Common myeloid progenitor, CD34-positive (primary cell): ENCODE results near the gene FANCI.

Experiments used
- CTCF ChIA-PET: fragments of 350-600 bp; sonication (Branson Sonifier 250); formaldehyde crosslinking; loops from one replicate; lab custom pipeline; 2021; ENCODE audit warnings: antibody characterized with exemption; lab: Charles Lee
- POLR2A ChIA-PET: fragments of 350-600 bp; sonication (Branson Sonifier 250); formaldehyde crosslinking; loops from one replicate; lab custom pipeline; 2021; ENCODE audit warnings: antibody characterized with exemption; lab: Charles Lee
- DNase-seq, 3 donors: peaks; one replicate each; pipeline versions ENCODE4 v3.0.0 to v3.0.0-alpha.2; 2013
- H3K27ac ChIP-seq, 2 experiments: 1 replicate in 1 of 2; 2 replicates in 1 of 2; pipeline ENCODE4 v1.7.0; 2013; ENCODE audit warnings: inconsistent platforms in 2 of 2, low read length in 2 of 2, mild to moderate bottlenecking in 2 of 2, low read depth in 1 of 2, moderate library complexity in 1 of 2; ENCODE audit not compliant: severe bottlenecking in 2 of 2, insufficient read depth in 1 of 2, poor library complexity in 1 of 2
- H3K27me3 ChIP-seq, 5 experiments: replicated peaks in 2 of 5; 1 replicate in 3 of 5; 2 replicates in 2 of 5; pipeline versions ENCODE4 v1.6.1 to v1.7.0; 2013; ENCODE audit warnings: low read length in 4 of 5, mild to moderate bottlenecking in 2 of 5, moderate library complexity in 2 of 5, inconsistent platforms in 1 of 5; ENCODE audit not compliant: insufficient read depth in 5 of 5, control insufficient read depth in 4 of 5
- H3K36me3 ChIP-seq, 4 experiments: 1 replicate in 2 of 4; 2 replicates in 2 of 4; pipeline versions ENCODE4 v1.6.1 to v1.7.0; 2013; ENCODE audit warnings: low read length in 3 of 4, control low read depth in 1 of 4, mild to moderate bottlenecking in 1 of 4; ENCODE audit not compliant: control insufficient read depth in 4 of 4, insufficient read depth in 4 of 4
- H3K4me1 ChIP-seq, 4 experiments: 1 replicate in 3 of 4; 2 replicates in 1 of 4; pipeline versions ENCODE4 v1.6.1 to v1.7.1; 2013; ENCODE audit warnings: low read length in 3 of 4, mild to moderate bottlenecking in 3 of 4, control low read depth in 1 of 4, inconsistent platforms in 1 of 4, moderate library complexity in 1 of 4; ENCODE audit not compliant: control insufficient read depth in 4 of 4, insufficient read depth in 4 of 4; ENCODE audit errors: control extremely low read depth in 1 of 4
- H3K4me3 ChIP-seq, 7 experiments: 1 replicate in 4 of 7; 2 replicates in 3 of 7; pipeline versions ENCODE4 v1.5.1 to v1.7.0; 2013; ENCODE audit warnings: mild to moderate bottlenecking in 7 of 7, low read length in 6 of 7, moderate library complexity in 6 of 7, inconsistent platforms in 2 of 7, low read depth in 2 of 7, control low read depth in 1 of 7; ENCODE audit not compliant: insufficient read depth in 4 of 7, control insufficient read depth in 1 of 7; ENCODE audit errors: extremely low read depth in 1 of 7
- H3K9me3 ChIP-seq, 5 experiments: 1 replicate in 4 of 5; 2 replicates in 1 of 5; pipeline versions ENCODE4 v1.6.1 to v1.7.1; 2013; ENCODE audit warnings: low read length in 4 of 5, mild to moderate bottlenecking in 2 of 5, inconsistent platforms in 1 of 5, low read depth in 1 of 5, moderate library complexity in 1 of 5; ENCODE audit not compliant: control insufficient read depth in 4 of 5, insufficient read depth in 2 of 5; ENCODE audit errors: control extremely low read depth in 1 of 5
- WGBS: methylation state at CpG from one replicate; pipeline ENCODE4 v1.1.5; 2013; ENCODE audit not compliant: insufficient coverage; 5-methylcytosine and 5-hydroxymethylcytosine counted together

FANCI gene

DNA sequence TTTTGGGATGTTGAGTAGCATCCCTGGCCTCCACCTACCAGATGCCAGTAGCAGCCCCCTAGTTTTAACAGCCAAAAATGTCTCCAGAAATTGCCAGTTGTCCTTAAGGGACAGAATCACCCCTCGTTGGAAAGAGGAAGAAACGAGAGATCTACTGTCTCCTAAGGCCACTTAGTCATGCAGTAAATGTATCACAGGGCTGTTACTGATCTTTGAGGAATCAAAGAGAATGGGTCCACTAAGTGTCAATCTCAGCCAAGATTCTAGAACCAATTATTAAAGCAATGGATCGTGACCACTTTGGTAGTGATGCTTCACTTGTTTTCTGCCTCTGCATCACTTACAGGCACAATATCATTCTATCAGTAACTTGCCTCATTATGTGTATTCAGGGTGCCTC is 64.5 kb downstream of the FANCI start:
- Histone ChIP-seq H3K4me3 (no peak overlapping the region), H3K4me1 (no peaks in the 10 kb centered on the region), H3K36me3 (peaks cover 27 to 82% (median 41%) of the 10 kb centered on the region in 4 experiments), H3K9me3 (no peaks in the 10 kb centered on the region), H3K27me3 (no peaks in the 10 kb centered on the region), H3K27ac (no peak overlapping the region)
- DNase-seq: no peak
- 100% methylated on average over 2 of the region's 3 CpGs for WGBS
- ChIA-PET POLR2A (no interaction called here), CTCF (no interaction called here)

DNA sequence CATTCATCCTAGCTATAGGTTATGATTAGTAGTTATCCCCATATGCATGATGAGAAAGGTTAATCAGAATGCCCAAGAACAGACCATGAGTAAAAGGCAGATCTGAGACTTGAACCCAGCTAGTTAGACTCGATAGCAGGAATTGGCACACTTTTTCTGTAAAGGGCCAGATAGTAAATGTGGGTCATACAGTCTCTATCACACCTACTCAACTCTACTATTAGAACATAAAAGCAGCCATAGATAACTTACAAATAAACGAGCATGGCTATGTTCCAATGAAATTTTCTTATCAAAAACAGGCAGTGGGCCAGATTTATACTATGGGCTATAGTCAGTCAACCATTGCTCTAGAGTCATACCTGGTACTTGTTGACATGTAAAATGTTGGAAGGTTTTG is 66.2 kb downstream of the FANCI start:
- Histone ChIP-seq H3K27me3 (no peaks in the 10 kb centered on the region), H3K9me3 (no peaks in the 10 kb centered on the region), H3K27ac (no peak overlapping the region), H3K4me1 (no peaks in the 10 kb centered on the region), H3K4me3 (no peak overlapping the region), H3K36me3 (peaks cover 22 to 81% (median 41%) of the 10 kb centered on the region in 4 experiments)
- DNase-seq: no peak
- WGBS: 100% methylated on average over 1 of the region's 2 CpGs
- ChIA-PET CTCF (no interaction called here), POLR2A (no interaction called here)

DNA sequence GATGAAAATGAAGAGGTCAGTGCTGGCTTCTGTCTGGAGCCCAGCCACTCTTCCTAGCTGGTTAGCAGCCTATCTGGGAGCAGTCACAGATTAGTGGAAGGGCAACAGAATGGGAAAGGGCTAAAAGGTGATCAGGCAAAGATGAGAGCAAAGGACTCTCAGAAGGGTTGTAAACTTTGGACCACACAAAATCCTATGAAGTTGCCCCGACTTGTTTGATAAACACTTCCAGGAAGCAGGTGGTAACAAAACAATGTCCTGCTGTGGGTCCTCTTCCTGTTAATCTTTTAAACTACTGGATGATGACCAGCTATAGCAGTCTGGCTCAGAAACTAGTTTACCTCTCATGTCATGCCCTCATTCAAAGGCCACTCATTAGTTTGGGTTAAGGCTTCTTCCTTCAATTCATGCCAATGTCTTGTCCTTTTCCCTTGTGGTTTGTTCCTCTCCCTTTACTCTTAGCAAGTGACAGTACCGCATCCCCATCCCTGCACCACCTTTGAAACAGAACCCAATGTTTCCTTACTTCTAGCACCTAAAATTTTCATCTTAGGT is 71.7 kb downstream of the FANCI start:
- POLR2A ChIA-PET: no interaction called here
- no peak overlapping the region for H3K4me3 ChIP-seq
- 81% methylated on average over 2 of the region's 2 CpGs for WGBS
- no peak overlapping the region for H3K27ac ChIP-seq
- CTCF ChIA-PET: interaction anchor here (1.2 kb wide), 1 partner anchor 108 kb away, joined by 3 read pairs; no protein-coding TSS in a partner anchor
- DNase-seq: no peak
- no peaks in the 10 kb centered on the region for H3K9me3 ChIP-seq
- peaks cover 8 to 90% (median 62%) of the 10 kb centered on the region in 4 experiments for H3K36me3 ChIP-seq
- H3K4me1 ChIP-seq: no peaks in the 10 kb centered on the region
- no peaks in the 10 kb centered on the region for H3K27me3 ChIP-seq

DNA sequence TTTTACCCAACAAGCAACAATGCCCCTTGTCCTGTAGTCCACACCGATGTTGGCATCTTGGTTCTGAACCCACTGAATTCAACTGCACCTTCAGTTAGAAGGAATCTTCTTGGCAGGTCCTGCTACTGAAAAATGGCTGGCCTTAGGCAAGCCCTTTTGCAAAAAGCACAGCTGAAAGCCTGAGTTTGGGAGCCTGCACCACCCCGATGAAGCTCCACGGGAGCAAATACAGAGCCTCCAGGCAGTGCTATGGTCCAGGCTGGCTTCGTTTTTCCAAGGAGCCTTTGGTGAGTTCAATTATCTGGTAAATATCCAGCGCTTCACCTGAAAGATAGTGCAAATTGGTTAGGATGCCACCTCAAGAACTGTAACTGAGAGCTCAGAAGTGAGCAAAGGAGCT is 72.7 kb downstream of the FANCI start:
- Histone ChIP-seq H3K27me3 (no peaks in the 10 kb centered on the region), H3K36me3 (peaks cover 8 to 95% (median 69%) of the 10 kb centered on the region in 4 experiments), H3K9me3 (no peaks in the 10 kb centered on the region), H3K4me3 (no peak overlapping the region), H3K27ac (no peak overlapping the region), H3K4me1 (no peaks in the 10 kb centered on the region)
- CTCF ChIA-PET: no interaction called here
- WGBS: 100% methylated on average over 5 of the region's 5 CpGs
- POLR2A ChIA-PET: no interaction called here
- no peak for DNase-seq

DNA sequence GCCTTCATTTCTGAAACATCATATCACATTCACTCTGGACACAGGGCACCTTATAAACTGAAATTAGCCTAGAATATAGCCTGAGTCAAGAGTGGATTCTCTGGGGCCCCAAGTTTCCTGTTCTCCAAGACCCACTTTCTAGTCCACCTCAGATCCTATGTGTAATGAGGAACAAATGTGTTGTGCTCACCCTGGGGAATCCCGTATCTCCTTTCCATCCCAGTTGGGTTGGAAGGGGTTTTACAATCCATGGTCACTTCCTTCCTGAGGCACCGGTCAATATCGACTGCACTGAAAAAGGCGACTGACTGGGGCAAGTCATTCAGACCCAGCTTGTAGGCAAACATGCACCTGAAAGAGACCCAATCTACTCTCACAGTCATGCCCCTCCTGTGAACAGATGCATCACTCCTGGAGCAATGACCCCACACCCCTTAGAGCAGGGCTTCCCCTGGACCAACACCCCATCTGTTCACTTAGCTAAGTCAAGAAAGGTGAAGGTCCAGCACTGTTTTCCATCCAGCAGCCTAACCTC is 73.5 kb downstream of the FANCI start:
- Histone ChIP-seq H3K27ac (no peak overlapping the region), H3K9me3 (no peaks in the 10 kb centered on the region), H3K36me3 (peaks cover 8 to 95% (median 74%) of the 10 kb centered on the region in 4 experiments), H3K4me3 (no peak overlapping the region), H3K4me1 (no peaks in the 10 kb centered on the region), H3K27me3 (no peaks in the 10 kb centered on the region)
- POLR2A ChIA-PET: no interaction called here
- 85% methylated on average over 3 of the region's 4 CpGs for WGBS
- CTCF ChIA-PET: no interaction called here
- DNase-seq: no peak

DNA sequence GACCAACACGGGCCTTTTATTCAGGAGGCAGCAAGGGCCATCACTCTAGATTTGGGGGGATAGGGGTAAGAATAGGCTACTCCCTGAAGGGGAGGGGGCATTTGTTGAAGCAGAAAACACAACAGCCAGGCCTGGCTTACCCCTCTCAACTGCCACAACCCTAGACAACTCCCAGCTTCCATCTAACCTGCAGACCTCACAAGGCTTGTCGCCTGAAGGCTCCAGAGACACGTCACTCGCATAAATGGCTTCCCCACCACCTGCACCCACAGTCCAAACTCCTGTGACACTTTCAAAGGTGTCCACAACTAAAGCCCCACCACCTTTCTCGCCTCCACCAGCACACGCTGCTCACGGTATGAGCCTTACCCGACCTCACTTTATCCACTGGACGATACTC is 75.9 kb downstream of the FANCI start:
- ChIA-PET POLR2A (no interaction called here), CTCF (interaction anchor here (1.5 kb wide), 1 partner anchor 34 kb away, joined by 4 read pairs; no protein-coding TSS in a partner anchor)
- H3K27ac ChIP-seq: no peak overlapping the region
- H3K27me3 ChIP-seq: no peaks in the 10 kb centered on the region
- WGBS: 100% methylated on average over 5 of the region's 9 CpGs
- no peak overlapping the region for H3K4me3 ChIP-seq
- no peaks in the 10 kb centered on the region for H3K9me3 ChIP-seq
- no peaks in the 10 kb centered on the region for H3K4me1 ChIP-seq
- H3K36me3 ChIP-seq: peaks cover 15 to 100% (median 86%) of the 10 kb centered on the region in 4 experiments
- DNase-seq: no peak

DNA sequence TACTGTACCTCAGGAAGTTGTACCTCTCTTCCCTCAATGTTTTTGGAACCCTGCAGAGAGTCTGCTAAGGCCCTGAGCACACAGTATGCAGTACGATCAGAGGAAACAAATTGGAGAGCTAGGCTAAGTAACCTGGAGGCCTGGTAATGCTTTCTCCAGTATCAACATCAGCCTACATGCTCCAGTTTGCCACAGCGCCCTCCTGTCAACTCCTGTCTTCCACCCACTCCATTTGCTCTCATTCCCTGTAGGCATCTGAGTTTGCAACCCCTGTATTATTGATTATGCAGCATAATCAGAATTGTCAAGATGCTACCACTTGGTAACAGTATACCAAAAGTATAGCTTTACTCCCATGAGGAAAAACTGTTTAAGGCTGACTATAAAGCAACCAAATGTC is 76.4 kb downstream of the FANCI start:
- Histone ChIP-seq H3K4me3 (no peak overlapping the region), H3K27ac (no peak overlapping the region), H3K4me1 (no peaks in the 10 kb centered on the region), H3K36me3 (peaks cover 16 to 100% (median 86%) of the 10 kb centered on the region in 4 experiments), H3K27me3 (no peaks in the 10 kb centered on the region), H3K9me3 (no peaks in the 10 kb centered on the region)
- CTCF ChIA-PET: interaction anchor here (1.5 kb wide), 1 partner anchor 35 kb away, joined by 4 read pairs; no protein-coding TSS in a partner anchor
- 100% methylated on average over 1 of the region's 2 CpGs for WGBS
- POLR2A ChIA-PET: no interaction called here
- no peak for DNase-seq
